Tibial nerve (tissue), 4 donors: ENCODE data around the gene MCM3AP.

Source experiments
- EP300 ChIP-seq, 2 donors: sonication (generic); formaldehyde crosslinking; IDR thresholded peaks; one replicate each; pipeline ENCODE4 v1.6.1; 2017; ENCODE audit warnings: antibody characterized with exemption in 2 of 2, mild to moderate bottlenecking in 1 of 2
- POLR2A ChIP-seq, 2 donors: fragments of 450-650 bp; IDR thresholded peaks; one replicate each; pipeline ENCODE4 v1.6.1; 2017; ENCODE audit warnings: antibody characterized with exemption in 2 of 2, mild to moderate bottlenecking in 2 of 2, moderate library complexity in 2 of 2
- TF ChIP-seq, protein P1 (sequence below), 5 experiments: fragments of 200-600 bp in 3 of 5; fragments of 450-650 bp in 2 of 5; sonication (generic) in 3 of 5; IDR thresholded peaks; one replicate each; pipeline ENCODE4 v1.5.1; 2016 to 2019; ENCODE audit warnings: antibody characterized with exemption in 5 of 5, mild to moderate bottlenecking in 3 of 5, moderate library complexity in 2 of 5

DNA sequence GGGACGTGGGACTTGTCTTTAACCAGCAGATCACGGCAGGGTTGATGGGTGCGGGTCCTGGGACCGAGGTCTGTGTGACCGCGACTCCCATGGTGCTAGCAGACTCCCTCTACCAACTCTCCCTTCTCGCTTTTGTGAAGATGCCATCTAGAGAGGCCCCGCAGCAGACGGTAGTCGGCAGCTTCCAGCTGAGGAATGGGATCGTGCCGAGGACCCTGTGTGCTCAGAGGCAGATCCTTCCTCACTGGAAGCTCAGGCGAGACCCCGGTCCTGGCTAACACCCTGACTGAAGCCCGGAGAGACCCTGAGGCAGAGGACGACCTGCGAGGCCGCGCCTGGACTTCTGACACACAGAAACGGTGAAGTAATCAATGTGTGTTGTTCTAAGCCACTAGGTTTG lies 88.7 kb downstream of the MCM3AP start:
- TF ChIP-seq, protein P1, sequence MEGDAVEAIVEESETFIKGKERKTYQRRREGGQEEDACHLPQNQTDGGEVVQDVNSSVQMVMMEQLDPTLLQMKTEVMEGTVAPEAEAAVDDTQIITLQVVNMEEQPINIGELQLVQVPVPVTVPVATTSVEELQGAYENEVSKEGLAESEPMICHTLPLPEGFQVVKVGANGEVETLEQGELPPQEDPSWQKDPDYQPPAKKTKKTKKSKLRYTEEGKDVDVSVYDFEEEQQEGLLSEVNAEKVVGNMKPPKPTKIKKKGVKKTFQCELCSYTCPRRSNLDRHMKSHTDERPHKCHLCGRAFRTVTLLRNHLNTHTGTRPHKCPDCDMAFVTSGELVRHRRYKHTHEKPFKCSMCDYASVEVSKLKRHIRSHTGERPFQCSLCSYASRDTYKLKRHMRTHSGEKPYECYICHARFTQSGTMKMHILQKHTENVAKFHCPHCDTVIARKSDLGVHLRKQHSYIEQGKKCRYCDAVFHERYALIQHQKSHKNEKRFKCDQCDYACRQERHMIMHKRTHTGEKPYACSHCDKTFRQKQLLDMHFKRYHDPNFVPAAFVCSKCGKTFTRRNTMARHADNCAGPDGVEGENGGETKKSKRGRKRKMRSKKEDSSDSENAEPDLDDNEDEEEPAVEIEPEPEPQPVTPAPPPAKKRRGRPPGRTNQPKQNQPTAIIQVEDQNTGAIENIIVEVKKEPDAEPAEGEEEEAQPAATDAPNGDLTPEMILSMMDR (IDR thresholded peaks at IDR 0.05), result no peak
- TF ChIP-seq POLR2A (IDR thresholded peaks at IDR 0.05), result no peak
- no peak for TF ChIP-seq EP300 (IDR thresholded peaks at IDR 0.05)
